ENCODE results near the gene RTEL1.
A peak's percentile ranks its signal among the peaks of the same experiment; 100 is the strongest.
"Not testable (repeated sequence)": the region's sequence is repeated elsewhere in the genome, so short reads cannot be mapped to it uniquely, and the experiment has no call there.

RTEL1 gene

GRCh38 chr20:63655249-63655648, 2.9 kb upstream of the RTEL1 start:
- H3K36me3 ChIP-seq (ENCODE audit: control insufficient read depth, insufficient read depth, low read length), result no peaks in the 10 kb centered on the region
- TF ChIP-seq CTCF (IDR thresholded peaks at IDR 0.05), result no peak
- H3K27me3 ChIP-seq (ENCODE audit: control insufficient read depth, insufficient read depth, low read length), result no peaks in the 10 kb centered on the region
- no peak overlapping the region for H3K4me2 ChIP-seq (ENCODE audit: low read length)
- peaks cover 28% of the 10 kb centered on the region for H3K4me1 ChIP-seq
- no peak overlapping the region for H2AFZ ChIP-seq
- no peaks in the 10 kb centered on the region for H3K9me3 ChIP-seq (ENCODE audit: control insufficient read depth, low read length)
- peaks cover 14% of the 10 kb centered on the region for H3K79me2 ChIP-seq
- no peak overlapping the region for H3K4me3 ChIP-seq (ENCODE audit: low read depth, low read length)
- no peak overlapping the region for H3K27ac ChIP-seq
- H3K9ac ChIP-seq, result no peak overlapping the region

GRCh38 chr20:63656451-63656850, 1.7 kb upstream of the RTEL1 start:
- no peak overlapping the region for H3K9ac ChIP-seq
- no peaks in the 10 kb centered on the region for H3K27me3 ChIP-seq (ENCODE audit: control insufficient read depth, insufficient read depth, low read length)
- no peaks in the 10 kb centered on the region for H3K36me3 ChIP-seq (ENCODE audit: control insufficient read depth, insufficient read depth, low read length)
- no peak overlapping the region for H3K4me2 ChIP-seq (ENCODE audit: low read length)
- H3K4me3 ChIP-seq (ENCODE audit: low read depth, low read length), result no peak overlapping the region
- H3K9me3 ChIP-seq (ENCODE audit: control insufficient read depth, low read length), result no peaks in the 10 kb centered on the region
- TF ChIP-seq CTCF (IDR thresholded peaks at IDR 0.05), result no peak
- peaks cover 24% of the 10 kb centered on the region for H3K4me1 ChIP-seq
- H3K79me2 ChIP-seq, result peaks cover 20% of the 10 kb centered on the region
- no peak overlapping the region for H3K27ac ChIP-seq
- no peak overlapping the region for H2AFZ ChIP-seq

GRCh38 chr20:63657260-63657936, 714 bp upstream of the RTEL1 start:
- no peak for TF ChIP-seq CTCF (IDR thresholded peaks at IDR 0.05)
- H3K4me3 ChIP-seq (ENCODE audit: low read depth, low read length), result peak overlapping the region; percentile 99
- H2AFZ ChIP-seq, result peak overlapping the region; percentile 89
- H3K27me3 ChIP-seq (ENCODE audit: control insufficient read depth, insufficient read depth, low read length), result no peaks in the 10 kb centered on the region
- no peaks in the 10 kb centered on the region for H3K36me3 ChIP-seq (ENCODE audit: control insufficient read depth, insufficient read depth, low read length)
- peaks cover 17% of the 10 kb centered on the region for H3K4me1 ChIP-seq
- H3K9ac ChIP-seq, result peak overlapping the region; percentile 61
- peaks cover 24% of the 10 kb centered on the region for H3K79me2 ChIP-seq
- H3K27ac ChIP-seq, result peak overlapping the region; percentile 82
- H3K4me2 ChIP-seq (ENCODE audit: low read length), result peak overlapping the region; percentile 92
- no peaks in the 10 kb centered on the region for H3K9me3 ChIP-seq (ENCODE audit: control insufficient read depth, low read length)

GRCh38 chr20:63658749-63659187, 656 bp downstream of the RTEL1 start:
- Histone ChIP-seq H3K36me3 (ENCODE audit: control insufficient read depth, insufficient read depth, low read length) (no peaks in the 10 kb centered on the region), H3K4me3 (ENCODE audit: low read depth, low read length) (peak overlapping the region; percentile 99), H3K27me3 (ENCODE audit: control insufficient read depth, insufficient read depth, low read length) (no peaks in the 10 kb centered on the region), H3K27ac (peak overlapping the region; percentile 82), H3K4me1 (peaks cover 17% of the 10 kb centered on the region), H3K9me3 (ENCODE audit: control insufficient read depth, low read length) (no peaks in the 10 kb centered on the region), H2AFZ (peak overlapping the region; percentile 89), H3K9ac (no peak overlapping the region), H3K79me2 (peaks cover 25% of the 10 kb centered on the region), H3K4me2 (ENCODE audit: low read length) (peak overlapping the region; percentile 92)
- TF ChIP-seq CTCF (IDR thresholded peaks at IDR 0.05), result no peak

GRCh38 chr20:63659370-63659769, 1.3 kb downstream of the RTEL1 start:
- Histone ChIP-seq H3K27me3 (ENCODE audit: control insufficient read depth, insufficient read depth, low read length) (no peaks in the 10 kb centered on the region), H3K9me3 (ENCODE audit: control insufficient read depth, low read length) (no peaks in the 10 kb centered on the region), H3K4me2 (ENCODE audit: low read length) (peak overlapping the region; percentile 92), H3K79me2 (peaks cover 26% of the 10 kb centered on the region), H3K9ac (no peak overlapping the region), H3K36me3 (ENCODE audit: control insufficient read depth, insufficient read depth, low read length) (no peaks in the 10 kb centered on the region), H3K4me1 (peaks cover 15% of the 10 kb centered on the region), H3K4me3 (ENCODE audit: low read depth, low read length) (peak overlapping the region; percentile 99), H3K27ac (peak overlapping the region; percentile 82), H2AFZ (no peak overlapping the region)
- no peak for TF ChIP-seq CTCF (IDR thresholded peaks at IDR 0.05)

- not testable (repeated sequence) for H3K36me3 ChIP-seq (ENCODE audit: control insufficient read depth, insufficient read depth, low read length); H3K27me3 ChIP-seq (ENCODE audit: control insufficient read depth, insufficient read depth, low read length); H2AFZ ChIP-seq
Observed at GRCh38 chr20:63660174-63660573, 2.1 kb downstream of the RTEL1 start.

More at GRCh38 chr20:63660174-63660573, 2.1 kb downstream of the RTEL1 start:
- H3K4me3 ChIP-seq (ENCODE audit: low read depth, low read length); H3K9ac ChIP-seq; H3K4me2 ChIP-seq (ENCODE audit: low read length); H3K9me3 ChIP-seq (ENCODE audit: control insufficient read depth, low read length); H3K27ac ChIP-seq: not testable (repeated sequence)
- H3K4me1 ChIP-seq, result peaks cover 15% of the 10 kb centered on the region
- H3K79me2 ChIP-seq, result peaks cover 29% of the 10 kb centered on the region
